ENCODE results near the gene COL13A1. TPM values are rescaled to one million over a fixed set of nuclear protein-coding genes. Genes with fewer than 3 reads are reported as not detected.
A peak's percentile ranks its signal among the peaks of the same experiment; 100 is the strongest.

COL13A1 gene
- total RNA-seq, 1 donor from 2014 or later = 9.5 TPM

DNA sequence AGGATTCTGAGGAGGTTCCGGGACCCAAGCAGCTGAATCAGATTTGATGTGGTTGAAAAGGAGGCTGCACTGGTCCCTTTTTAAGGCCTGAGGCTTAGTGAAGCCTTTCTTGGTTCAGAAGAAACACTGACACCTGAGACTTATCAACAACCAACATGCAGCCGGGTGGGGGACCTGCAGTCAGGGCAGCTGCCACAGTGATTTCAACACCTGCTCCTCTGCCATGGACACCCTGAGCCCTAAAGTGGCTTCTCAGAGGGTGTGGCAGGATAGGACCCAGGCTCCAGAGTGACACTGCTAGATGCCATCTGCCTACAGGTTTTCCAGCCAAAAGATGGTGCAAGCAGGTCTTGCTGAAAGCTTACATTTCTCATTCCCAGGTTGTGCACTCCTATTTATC is 99.3 kb downstream of the COL13A1 start:
- Mint-ChIP-seq H3K36me3 (ENCODE audit: low read depth) (no peaks in the 10 kb centered on the region), H3K9me3 (no peaks in the 10 kb centered on the region), H3K27ac (ENCODE audit: unreplicated experiment) (peak overlapping the region; percentile 27), H3K4me3 (no peak overlapping the region), H3K4me1 (peaks cover 55% of the 10 kb centered on the region), H3K27me3 (ENCODE audit: low read depth) (peaks cover 3% of the 10 kb centered on the region)
- DNase-seq (ENCODE audit: low read depth, low spot score) = no peak
- TF ChIP-seq, protein P1, sequence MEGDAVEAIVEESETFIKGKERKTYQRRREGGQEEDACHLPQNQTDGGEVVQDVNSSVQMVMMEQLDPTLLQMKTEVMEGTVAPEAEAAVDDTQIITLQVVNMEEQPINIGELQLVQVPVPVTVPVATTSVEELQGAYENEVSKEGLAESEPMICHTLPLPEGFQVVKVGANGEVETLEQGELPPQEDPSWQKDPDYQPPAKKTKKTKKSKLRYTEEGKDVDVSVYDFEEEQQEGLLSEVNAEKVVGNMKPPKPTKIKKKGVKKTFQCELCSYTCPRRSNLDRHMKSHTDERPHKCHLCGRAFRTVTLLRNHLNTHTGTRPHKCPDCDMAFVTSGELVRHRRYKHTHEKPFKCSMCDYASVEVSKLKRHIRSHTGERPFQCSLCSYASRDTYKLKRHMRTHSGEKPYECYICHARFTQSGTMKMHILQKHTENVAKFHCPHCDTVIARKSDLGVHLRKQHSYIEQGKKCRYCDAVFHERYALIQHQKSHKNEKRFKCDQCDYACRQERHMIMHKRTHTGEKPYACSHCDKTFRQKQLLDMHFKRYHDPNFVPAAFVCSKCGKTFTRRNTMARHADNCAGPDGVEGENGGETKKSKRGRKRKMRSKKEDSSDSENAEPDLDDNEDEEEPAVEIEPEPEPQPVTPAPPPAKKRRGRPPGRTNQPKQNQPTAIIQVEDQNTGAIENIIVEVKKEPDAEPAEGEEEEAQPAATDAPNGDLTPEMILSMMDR (conservative IDR thresholded peaks at IDR 0.05) = no peak

DNA sequence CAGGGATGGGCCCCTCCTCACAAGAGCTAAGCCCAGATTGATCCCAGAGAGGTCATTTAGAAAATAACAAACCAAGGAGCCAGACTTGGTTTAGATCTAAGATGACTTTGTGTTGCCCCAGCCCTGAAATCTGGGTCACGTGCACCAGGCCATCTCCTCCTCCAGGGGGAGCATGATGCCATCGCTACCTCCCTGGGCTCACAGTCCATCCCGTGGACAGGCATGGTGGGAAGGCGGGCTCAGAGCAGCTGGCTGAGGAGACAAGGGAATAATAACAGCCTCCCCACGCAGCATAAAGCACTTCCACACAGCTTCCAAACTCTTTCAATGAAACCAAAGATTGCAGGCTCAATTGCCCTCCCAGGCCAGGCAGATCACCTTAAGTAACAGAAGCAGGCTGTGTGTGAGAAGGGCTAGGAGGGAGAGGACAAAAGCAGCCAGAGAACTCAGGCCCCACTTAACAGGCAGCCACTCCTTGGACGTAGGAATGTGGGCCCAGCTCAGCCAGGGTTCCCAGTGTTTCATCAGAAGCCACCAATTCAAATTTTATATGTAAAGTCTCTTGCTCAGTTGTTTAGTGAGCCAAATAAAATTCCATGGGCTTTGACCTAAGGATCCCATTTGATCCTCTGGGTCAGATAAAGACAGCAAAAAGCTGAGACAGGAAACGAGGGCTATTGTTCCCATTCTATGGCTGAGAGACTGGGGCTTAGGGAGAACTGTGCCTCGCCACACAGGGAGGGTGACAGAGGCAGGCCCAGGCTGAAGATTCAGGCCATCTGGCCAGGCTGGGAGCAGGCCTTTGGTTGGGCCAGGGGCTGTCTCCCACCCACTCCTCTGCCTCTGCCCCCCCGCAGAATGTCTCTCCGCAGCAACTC is 100.2 kb downstream of the COL13A1 start:
- Mint-ChIP-seq H3K36me3 (ENCODE audit: low read depth) (no peaks in the 10 kb centered on the region), H3K4me1 (peaks cover 47% of the 10 kb centered on the region)
- DNase-seq (ENCODE audit: low read depth, low spot score) = peak; percentile 75

DNA sequence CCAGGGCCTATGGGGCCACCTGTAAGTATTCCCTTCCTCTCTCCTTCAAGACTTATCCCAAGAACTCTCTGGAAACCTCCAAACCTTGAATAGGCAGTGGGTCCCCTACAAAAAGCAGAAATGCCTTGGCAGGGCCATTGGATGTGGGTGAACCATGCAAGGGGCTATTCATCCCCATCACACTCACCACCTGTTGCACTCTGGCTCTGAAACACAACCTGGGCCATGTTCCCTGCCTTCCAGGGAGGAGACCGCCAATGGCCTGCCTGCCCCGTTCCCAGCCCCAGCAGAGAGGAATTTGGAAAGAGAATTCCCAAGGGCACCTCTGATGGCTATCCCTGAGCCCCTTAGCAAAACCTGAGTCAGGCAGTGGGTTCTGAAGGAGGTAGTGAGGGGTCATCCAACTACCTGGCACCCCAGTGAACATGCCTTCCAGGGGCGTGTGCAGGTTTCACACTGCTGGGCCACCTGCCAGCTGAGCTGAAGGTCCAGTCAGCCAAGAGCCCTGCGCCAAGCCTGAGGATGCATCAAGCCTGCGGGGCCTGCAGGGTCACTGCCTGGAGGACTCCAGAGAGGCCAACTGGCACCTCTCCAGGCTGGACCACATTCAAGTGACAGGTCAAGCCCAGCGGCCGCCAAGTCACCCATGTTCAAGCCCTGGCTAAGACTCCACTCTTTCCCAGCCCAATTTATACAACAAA is 101.3 kb downstream of the COL13A1 start:
- TF ChIP-seq, protein P1 (conservative IDR thresholded peaks at IDR 0.05) = no peak
- peaks cover 48% of the 10 kb centered on the region for H3K4me1 Mint-ChIP-seq
- H3K27ac Mint-ChIP-seq (ENCODE audit: unreplicated experiment) = peak overlapping the region; percentile 97
- H3K9me3 Mint-ChIP-seq = no peaks in the 10 kb centered on the region
- peaks cover 3% of the 10 kb centered on the region for H3K27me3 Mint-ChIP-seq (ENCODE audit: low read depth)
- H3K4me3 Mint-ChIP-seq = no peak overlapping the region
- H3K36me3 Mint-ChIP-seq (ENCODE audit: low read depth) = no peaks in the 10 kb centered on the region
- no peak for DNase-seq (ENCODE audit: low read depth, low spot score)

More for the DNA sequence above, 100.2 kb downstream of the COL13A1 start:
- Mint-ChIP-seq H3K27me3 (ENCODE audit: low read depth) (peaks cover 3% of the 10 kb centered on the region), H3K27ac (ENCODE audit: unreplicated experiment) (peak overlapping the region; percentile 97), H3K4me3 (peak overlapping the region; percentile 25), H3K9me3 (no peaks in the 10 kb centered on the region)
- TF ChIP-seq, protein P1 (conservative IDR thresholded peaks at IDR 0.05) = peak; percentile 68

DNA sequence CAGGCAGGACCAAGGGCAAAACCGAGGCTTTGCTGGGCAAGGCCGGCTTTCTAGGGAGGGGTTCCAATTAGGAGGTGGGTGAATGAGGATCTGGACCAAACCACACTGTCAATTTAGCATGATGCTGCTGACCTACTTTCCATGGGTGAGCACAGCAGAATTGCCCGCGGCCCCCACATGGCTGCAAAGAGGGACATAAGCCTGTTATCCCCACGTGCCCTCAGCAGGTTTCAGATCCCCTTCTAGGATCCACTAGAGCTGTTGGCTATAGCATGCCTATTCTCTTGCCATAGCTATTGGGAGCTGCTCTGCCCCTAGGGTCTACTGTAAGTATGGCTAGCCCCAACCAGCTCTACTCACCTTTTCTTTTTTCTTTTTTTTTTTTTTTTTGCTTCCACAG is 102.8 kb downstream of the COL13A1 start:
- Mint-ChIP-seq H3K27ac (ENCODE audit: unreplicated experiment) (no peak overlapping the region), H3K9me3 (no peaks in the 10 kb centered on the region), H3K4me1 (peaks cover 38% of the 10 kb centered on the region), H3K4me3 (no peak overlapping the region), H3K27me3 (ENCODE audit: low read depth) (peaks cover 2% of the 10 kb centered on the region), H3K36me3 (ENCODE audit: low read depth) (no peaks in the 10 kb centered on the region)
- DNase-seq (ENCODE audit: low read depth, low spot score) = no peak
- TF ChIP-seq, protein P1 (conservative IDR thresholded peaks at IDR 0.05) = no peak

DNA sequence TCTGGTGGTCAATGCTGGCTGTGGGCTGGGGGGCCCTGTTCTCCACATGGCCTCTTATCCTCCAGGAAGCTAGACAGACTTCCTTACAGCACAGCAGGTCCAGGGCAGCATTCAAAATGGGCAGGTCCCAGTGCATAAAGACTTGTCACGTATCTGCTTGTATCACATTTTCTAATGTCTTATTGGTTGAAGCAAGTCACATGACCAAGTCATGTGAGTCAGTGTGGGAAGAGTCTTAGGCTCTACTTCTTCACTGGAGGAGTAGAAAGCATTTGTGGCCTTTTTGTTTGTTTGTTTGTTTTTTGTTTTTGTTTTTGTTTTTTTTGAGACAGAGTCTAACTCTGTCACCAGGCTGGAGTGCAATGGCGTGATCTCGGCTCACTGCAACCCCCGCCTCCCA is 104.7 kb downstream of the COL13A1 start:
- peaks cover 32% of the 10 kb centered on the region for H3K4me1 Mint-ChIP-seq
- TF ChIP-seq, protein P1 (conservative IDR thresholded peaks at IDR 0.05) = no peak
- H3K4me3 Mint-ChIP-seq = peak overlapping the region; percentile 9
- H3K9me3 Mint-ChIP-seq = no peaks in the 10 kb centered on the region
- DNase-seq (ENCODE audit: low read depth, low spot score) = no peak
- no peak overlapping the region for H3K27ac Mint-ChIP-seq (ENCODE audit: unreplicated experiment)
- H3K27me3 Mint-ChIP-seq (ENCODE audit: low read depth) = no peaks in the 10 kb centered on the region
- H3K36me3 Mint-ChIP-seq (ENCODE audit: low read depth) = no peaks in the 10 kb centered on the region

Measured in neural crest cell (in vitro differentiated cells).